HG03066 (cell line): Measurements from ENCODE around the gene ZNF701.
"Not testable (repeated sequence)": the region's sequence is repeated elsewhere in the genome, so short reads cannot be mapped to it uniquely, and the experiment has no call there.

ENCODE experiments used
- ATAC-seq: cut with Tn5 transposase; IDR thresholded peaks from one replicate; pipeline ENCODE4 v1.9.1; 2021; ENCODE audit warnings: low read depth; ENCODE audit not compliant: unreplicated experiment

Gene ZNF701

GRCh38 chr19:52561611-52562010 is 8.5 kb upstream of the ZNF701 start:
- ATAC-seq, result not testable (repeated sequence)

- no peak for ATAC-seq
Measured at GRCh38 chr19:52566121-52566520, 4.0 kb upstream of the ZNF701 start.

- no peak for ATAC-seq
Measured at GRCh38 chr19:52566588-52566987, 3.5 kb upstream of the ZNF701 start.

- ATAC-seq, result no peak
Measured at GRCh38 chr19:52567921-52568320, 2.2 kb upstream of the ZNF701 start.

- not testable (repeated sequence) for ATAC-seq
Measured at GRCh38 chr19:52569638-52569999, 468 bp upstream of the ZNF701 start.

- no peak for ATAC-seq
Measured at GRCh38 chr19:52584736-52585440, 14.8 kb downstream of the ZNF701 start.

GRCh38 chr19:52585604-52586003 is 15.5 kb downstream of the ZNF701 start:
- no peak for ATAC-seq

GRCh38 chr19:52590728-52591127 is 20.6 kb downstream of the ZNF701 start:
- no peak for ATAC-seq

GRCh38 chr19:52592301-52592700 is 22.2 kb downstream of the ZNF701 start:
- no peak for ATAC-seq

GRCh38 chr19:52593441-52593840 is 23.4 kb downstream of the ZNF701 start:
- ATAC-seq, result not testable (repeated sequence)

- ATAC-seq, result no peak
Measured at GRCh38 chr19:52599241-52599640, 29.2 kb downstream of the ZNF701 start.

- peak; percentile 22 for ATAC-seq
Measured at GRCh38 chr19:52600639-52601024, 30.5 kb downstream of the ZNF701 start.

GRCh38 chr19:52601025-52601973 is 31.2 kb downstream of the ZNF701 start:
- peak; percentile 91 for ATAC-seq

- ATAC-seq, result not testable (repeated sequence)
Measured at GRCh38 chr19:52601974-52602366, 31.9 kb downstream of the ZNF701 start.

- ATAC-seq, result no peak
Measured at GRCh38 chr19:52602941-52603340, 32.9 kb downstream of the ZNF701 start.

- no peak for ATAC-seq
Measured at GRCh38 chr19:52603558-52604207, 33.6 kb downstream of the ZNF701 start.

GRCh38 chr19:52613299-52613906 is 43.3 kb downstream of the ZNF701 start:
- ATAC-seq, result no peak

GRCh38 chr19:52621376-52621775 is 51.3 kb downstream of the ZNF701 start:
- ATAC-seq, result no peak

GRCh38 chr19:52622261-52622660 is 52.2 kb downstream of the ZNF701 start:
- no peak for ATAC-seq

- no peak for ATAC-seq
Measured at GRCh38 chr19:52626915-52627314, 56.8 kb downstream of the ZNF701 start.

GRCh38 chr19:52627441-52627840 is 57.4 kb downstream of the ZNF701 start:
- ATAC-seq, result not testable (repeated sequence)
